Measurements from ENCODE around the gene TRIM27.

GRCh38 chr6:28922004-28922820, 1.6 kb downstream of the TRIM27 start:
- TF ChIP-seq CTCF (conservative IDR thresholded peaks at IDR 0.05; ENCODE audit: low read length) (no peak), EZH2phosphoT487 (IDR thresholded peaks at IDR 0.05; ENCODE audit: borderline replicate concordance) (no peak)
